Pons (tissue), 1 donor: ENCODE data around the gene HRK.
"Not testable (repeated sequence)": the region's sequence is repeated elsewhere in the genome, so short reads cannot be mapped to it uniquely, and the experiment has no call there.

Experiments
- DNase-seq: peaks from one replicate; pipeline ENCODE4 v3.0.0-alpha.2; 2016; ENCODE audit warnings: low spot score

The HRK gene

GRCh38 chr12:116818948-116819832 is 62.1 kb downstream of the HRK start:
- peak; percentile 86 for DNase-seq

- peak; percentile 15 for DNase-seq
Measured at GRCh38 chr12:116818341-116818856, 62.8 kb downstream of the HRK start.

- DNase-seq = not testable (repeated sequence)
Measured at GRCh38 chr12:116814766-116815165, 66.5 kb downstream of the HRK start.

- no peak for DNase-seq
Measured at GRCh38 chr12:116813271-116814041, 67.8 kb downstream of the HRK start.

GRCh38 chr12:116812238-116812637 is 69.0 kb downstream of the HRK start:
- no peak for DNase-seq

GRCh38 chr12:116808113-116809105 is 72.8 kb downstream of the HRK start:
- DNase-seq = no peak

GRCh38 chr12:116807546-116807945 is 73.7 kb downstream of the HRK start:
- DNase-seq = no peak

- DNase-seq = no peak
Measured at GRCh38 chr12:116806845-116807440, 74.3 kb downstream of the HRK start.
